D721Med (cell line): ENCODE results near the gene TSPAN31.

Experiments used
- DNase-seq: peaks from one replicate; pipeline ENCODE4 v3.0.0; 2011; ENCODE audit warnings: low spot score; ENCODE audit not compliant: insufficient read length
- FAIRE-seq: peaks from 2 replicates; lab custom pipeline; 2011; peaks lifted over from hg19 to GRCh38; lab: Jason Lieb, UNC
- CTCF ChIP-seq: IDR thresholded peaks from 2 replicates; pipeline ENCODE4 v1.5.1; 2012; ENCODE audit warnings: mild to moderate bottlenecking, control low read depth; ENCODE audit not compliant: insufficient read depth; ENCODE audit errors: missing control alignments

TSPAN31 gene

GRCh38 chr12:57738661-57739237 is 6.1 kb upstream of the TSPAN31 start, which contains the start of gene AGAP2:
TSS of gene AGAP2 (minus strand) at chr12:57738742. CDS start at chr12:57738246, 496 bp downstream.
- DNase-seq = peak; percentile 78
- no peak for TF ChIP-seq CTCF
- FAIRE-seq = no peak

DNA sequence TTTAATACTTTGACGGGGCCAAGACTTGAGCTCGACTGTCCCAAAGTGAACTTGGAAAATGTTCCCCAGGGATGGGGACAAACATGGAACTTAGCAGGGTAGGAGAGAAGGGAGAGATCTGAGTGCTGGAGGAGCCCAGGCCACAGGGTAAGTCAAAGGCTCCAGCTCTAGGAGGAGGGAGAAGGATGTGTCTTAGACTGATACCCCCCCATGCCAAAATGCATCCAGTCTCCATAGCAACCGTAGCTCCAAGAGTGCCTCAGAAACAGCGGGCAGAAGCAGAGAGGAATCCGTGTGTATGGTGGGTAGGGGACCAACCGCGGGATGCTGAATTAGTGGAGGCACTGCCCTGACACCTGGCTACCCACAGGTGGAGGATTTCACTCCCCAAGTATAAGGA is 5.5 kb upstream of the TSPAN31 start:
- FAIRE-seq (no peak), DNase-seq (no peak)
- no peak for TF ChIP-seq CTCF

GRCh38 chr12:57739914-57740538 is 4.8 kb upstream of the TSPAN31 start:
- no peak for DNase-seq
- no peak for FAIRE-seq
- TF ChIP-seq CTCF = no peak

DNA sequence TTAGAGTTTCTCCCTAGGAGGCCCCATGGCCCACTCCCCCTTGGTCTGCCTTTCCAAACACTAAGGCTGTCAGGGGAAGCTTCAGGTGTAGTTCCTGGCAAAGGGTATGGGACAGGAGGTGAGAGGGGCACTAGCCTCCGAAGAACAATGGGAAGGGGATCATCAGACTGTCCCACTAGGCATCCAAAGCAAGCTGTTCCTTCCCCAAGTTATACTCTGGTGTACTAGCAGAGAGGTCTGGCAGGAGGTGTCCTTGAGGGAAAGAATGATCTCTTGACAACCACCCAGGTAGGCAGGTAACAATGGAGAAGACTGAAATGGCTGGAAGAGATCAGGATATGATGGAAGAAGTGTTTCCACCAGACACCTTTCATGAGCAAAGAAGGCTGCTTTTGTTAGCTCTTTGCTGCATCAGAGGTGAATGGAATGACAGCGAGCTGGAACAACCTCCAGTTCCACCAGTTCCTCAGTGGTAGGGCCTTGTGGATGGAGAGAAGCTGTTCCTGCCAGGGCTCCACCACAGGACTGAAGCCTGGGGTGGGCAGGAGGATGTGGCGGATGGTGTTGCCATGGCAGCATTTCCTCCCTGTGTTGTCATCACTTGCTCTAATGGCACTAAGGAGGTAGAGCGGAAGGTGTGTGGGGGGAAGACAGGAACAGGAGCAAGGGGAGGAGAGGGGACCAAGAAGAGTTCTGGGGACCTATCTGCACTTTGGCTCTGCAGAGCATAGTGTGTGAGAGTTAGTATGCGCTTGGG is 4.0 kb upstream of the TSPAN31 start:
- no peak for TF ChIP-seq CTCF
- FAIRE-seq (no peak), DNase-seq (no peak)

DNA sequence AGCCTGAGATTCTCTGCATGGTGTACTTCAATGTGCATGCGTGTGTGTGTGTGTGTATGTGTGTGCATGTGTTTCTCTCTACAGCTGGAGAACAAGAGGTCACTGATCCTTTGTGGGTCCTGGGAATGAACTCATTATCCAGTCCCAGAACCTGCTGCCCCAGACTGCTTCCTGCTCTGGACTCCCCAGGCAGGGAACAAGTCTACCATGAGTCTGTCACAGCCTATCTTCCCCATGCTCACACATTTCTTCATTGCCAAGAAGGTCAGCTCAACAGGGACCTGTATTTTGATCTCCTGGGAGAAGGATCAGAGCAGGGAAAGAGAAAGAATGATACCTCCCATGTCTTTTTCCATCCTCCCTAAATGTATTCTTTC is 3.4 kb upstream of the TSPAN31 start:
- FAIRE-seq (no peak), DNase-seq (no peak)
- no peak for TF ChIP-seq CTCF

- DNase-seq = no peak
- TF ChIP-seq CTCF = no peak
- FAIRE-seq = no peak
These were observed 2.7 kb upstream of the TSPAN31 start for GRCh38 chr12:57741844-57742738.
